OCI-LY7 (cell line): ENCODE data around the gene IGFALS. TPM values are rescaled to one million over a fixed set of nuclear protein-coding genes. Genes with fewer than 3 reads are reported as not detected.

Experiments
- BruUV-seq: library from RNA; stranded (reverse); fragments of 400-500 nt; replicated peaks from 2 replicates; lab custom pipeline; 2021; lab: Mats Ljungman, UMichigan
- CTCF ChIA-PET: fragments of 300-600 bp; sonication (Branson Sonifier 250); formaldehyde crosslinking; loops from one replicate; lab custom pipeline; 2022; ENCODE audit warnings: antibody characterized with exemption; ENCODE audit not compliant: unreplicated experiment; lab: Charles Lee
- POLR2A ChIA-PET: fragments of 300-600 bp; sonication (Branson Sonifier 250); formaldehyde crosslinking; loops from one replicate; lab custom pipeline; 2022; ENCODE audit warnings: antibody characterized with exemption; lab: Charles Lee
- DNase-seq: peaks from one replicate; pipeline ENCODE4 v3.0.0-alpha.2; 2015; ENCODE audit warnings: low spot score
- H2AFZ ChIP-seq: fragments of 200-600 bp; sonication (generic), shearing (Covaris generic); 2 replicates; pipeline ENCODE4 v1.6.1; 2014; ENCODE audit warnings: mild to moderate bottlenecking, antibody characterized with exemption, low read length, moderate library complexity
- H3K27ac ChIP-seq: fragments of 200-600 bp; sonication (generic); 2 replicates; pipeline ENCODE4 v1.5.1; 2014; ENCODE audit warnings: mixed run types, low read depth, mild to moderate bottlenecking, moderate library complexity, low read length, inconsistent platforms; ENCODE audit not compliant: poor library complexity, severe bottlenecking
- H3K36me3 ChIP-seq: fragments of 200-600 bp; sonication (generic); 2 replicates; pipeline ENCODE4 v1.6.1; 2014; ENCODE audit warnings: mild to moderate bottlenecking, antibody characterized with exemption, low read length, moderate library complexity, mixed read lengths; ENCODE audit not compliant: insufficient read depth
- H3K4me1 ChIP-seq: fragments of 200-600 bp; sonication (generic); 2 replicates; pipeline ENCODE4 v1.5.1; 2014; ENCODE audit warnings: mild to moderate bottlenecking, low read length; ENCODE audit not compliant: insufficient read depth, poor library complexity, severe bottlenecking
- H3K4me2 ChIP-seq: fragments of 200-600 bp; sonication (generic); 2 replicates; pipeline ENCODE4 v1.6.1; 2014; ENCODE audit warnings: mild to moderate bottlenecking, low read length
- H3K4me3 ChIP-seq: fragments of 200-600 bp; sonication (generic); 2 replicates; pipeline ENCODE4 v1.5.1; 2014; ENCODE audit warnings: mild to moderate bottlenecking, low read depth, low read length; ENCODE audit not compliant: poor library complexity, severe bottlenecking
- H3K79me2 ChIP-seq: fragments of 200-600 bp; sonication (generic); 2 replicates; pipeline ENCODE4 v1.6.1; 2016; ENCODE audit warnings: low read depth, mild to moderate bottlenecking, low read length, moderate library complexity, mixed read lengths; ENCODE audit not compliant: insufficient read depth
- H3K9me2 ChIP-seq: fragments of 200-600 bp; sonication (generic); 2 replicates; pipeline ENCODE4 v1.6.1; 2016; ENCODE audit warnings: mild to moderate bottlenecking, low read length, mixed read lengths; ENCODE audit not compliant: insufficient read depth
- H3K9me3 ChIP-seq: fragments of 200-600 bp; sonication (generic); 2 replicates; pipeline ENCODE4 v1.6.1; 2014; ENCODE audit warnings: mild to moderate bottlenecking, mixed run types, low read length, mixed read lengths
- H4K20me1 ChIP-seq: fragments of 200-600 bp; sonication (generic); 2 replicates; pipeline ENCODE4 v1.6.1; 2014; ENCODE audit warnings: mild to moderate bottlenecking, antibody characterized with exemption, low read length, moderate library complexity, mixed read lengths; ENCODE audit not compliant: insufficient read depth
- CTCF ChIP-seq: fragments of 200-600 bp; sonication (generic); conservative IDR thresholded peaks from 2 replicates; pipeline ENCODE4 v1.5.1; 2014; ENCODE audit warnings: mild to moderate bottlenecking, antibody characterized with exemption, low read length, moderate library complexity, mixed read lengths
- EZH2phosphoT487 ChIP-seq: fragments of 200-600 bp; sonication (generic); IDR thresholded peaks from 2 replicates; pipeline ENCODE4 v1.6.1; 2018; ENCODE audit warnings: low read depth, borderline replicate concordance, mild to moderate bottlenecking, mixed run types, antibody characterized with exemption, low read length, moderate library complexity, mixed read lengths
- intact Hi-C: fragments of 100-400 bp; cut with micrococcal nuclease; formaldehyde crosslinking; loops from one replicate; pipeline ENCODE4 v1.10.0; 2022; ENCODE audit not compliant: unreplicated experiment
- total RNA-seq, 2 experiments: library from RNA; depleted of rRNA in 1 of 2; stranded (reverse); fragments of >200 nt in 1 of 2; shearing (Covaris generic) in 1 of 2; gene quantifications; 2 replicates each; pipeline ENCODE4 v1.2.3, GENCODE V29; 2014 to 2022

IGFALS gene
- total RNA-seq, 2 experiments from 2014 or later: 0.13 TPM; not detected in 1

DNA sequence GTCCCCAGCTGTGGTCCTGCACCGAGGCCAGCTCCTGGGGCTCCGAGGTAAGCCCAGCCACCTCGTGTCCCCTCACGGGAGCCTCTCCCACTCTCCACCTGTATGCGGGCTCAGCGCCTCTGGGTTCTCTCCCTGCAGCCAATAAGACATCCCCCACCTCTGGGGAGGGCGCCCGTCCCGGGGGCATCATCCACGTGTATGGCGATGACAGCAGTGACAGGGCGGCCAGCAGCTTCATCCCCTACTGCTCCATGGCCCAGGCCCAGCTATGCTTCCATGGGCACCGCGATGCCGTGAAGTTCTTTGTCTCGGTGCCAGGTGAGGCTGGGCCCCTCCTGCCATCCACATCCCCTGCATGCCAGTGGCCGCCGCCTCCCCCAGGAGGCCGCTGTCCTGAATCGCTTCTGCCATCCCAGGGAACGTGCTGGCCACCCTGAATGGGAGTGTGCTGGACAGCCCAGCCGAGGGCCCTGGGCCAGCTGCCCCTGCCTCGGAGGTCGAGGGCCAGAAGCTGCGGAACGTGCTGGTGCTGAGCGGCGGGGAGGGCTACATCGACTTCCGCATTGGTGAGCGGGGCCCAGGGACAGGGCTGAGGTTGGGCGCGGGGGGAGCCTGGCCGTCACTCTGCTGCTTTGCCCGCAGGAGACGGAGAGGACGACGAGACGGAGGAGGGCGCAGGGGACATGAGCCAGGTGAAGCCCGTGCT, 25.3 kb downstream of the IGFALS start:
- Histone ChIP-seq H3K9me2 (no peaks in the 10 kb centered on the region), H3K4me3 (no peak overlapping the region), H2AFZ (no peak overlapping the region), H3K4me1 (peaks cover 10% of the 10 kb centered on the region), H3K36me3 (peaks cover 75% of the 10 kb centered on the region), H3K4me2 (no peak overlapping the region), H3K27ac (no peak overlapping the region), H3K9me3 (no peaks in the 10 kb centered on the region), H3K79me2 (peaks cover 12% of the 10 kb centered on the region; the same call in 1 of the 2 replicates), H4K20me1 (no peaks in the 10 kb centered on the region)
- CTCF ChIA-PET: no interaction called here
- POLR2A ChIA-PET: no interaction called here
- no peak for DNase-seq
- BruUV-seq: no TSS peak
- no peak for TF ChIP-seq EZH2phosphoT487
- no peak for TF ChIP-seq CTCF
- intact Hi-C loops: no loop called here

DNA sequence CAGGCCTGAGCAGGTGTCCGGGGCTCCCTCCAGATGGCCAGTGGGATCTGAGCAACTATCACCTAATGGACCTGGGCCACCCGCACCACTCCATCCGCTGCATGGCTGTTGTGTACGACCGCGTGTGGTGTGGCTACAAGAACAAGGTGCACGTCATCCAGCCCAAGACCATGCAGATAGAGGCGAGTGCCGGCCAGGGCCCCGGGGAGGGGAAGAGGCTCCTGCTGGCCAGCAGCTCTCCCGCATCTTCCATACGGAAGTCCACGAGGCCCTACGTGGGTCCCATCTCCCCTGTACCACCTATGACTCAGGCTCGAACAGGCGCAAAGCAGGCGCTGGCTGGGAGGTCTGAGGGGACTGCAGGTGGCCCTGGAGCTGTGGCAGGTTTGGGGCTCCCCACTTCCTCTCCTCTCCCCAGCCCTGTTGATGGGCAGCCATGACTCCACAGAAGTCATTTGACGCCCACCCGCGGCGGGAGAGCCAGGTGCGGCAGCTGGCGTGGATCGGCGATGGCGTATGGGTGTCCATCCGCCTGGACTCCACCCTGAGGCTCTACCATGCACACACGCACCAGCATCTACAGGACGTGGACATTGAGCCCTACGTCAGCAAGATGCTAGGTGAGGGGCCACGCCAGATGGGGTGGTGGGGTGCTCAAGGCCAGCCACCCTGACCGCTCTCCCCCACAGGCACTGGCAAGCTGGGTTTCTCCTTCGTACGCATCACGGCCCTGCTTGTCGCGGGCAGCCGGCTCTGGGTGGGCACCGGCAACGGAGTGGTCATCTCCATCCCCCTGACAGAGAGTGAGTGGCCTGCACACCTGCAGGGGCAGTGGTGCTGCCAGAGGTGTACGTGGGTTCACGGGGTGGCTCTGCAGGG, 26.1 kb downstream of the IGFALS start:
- Histone ChIP-seq H3K36me3 (peaks cover 70% of the 10 kb centered on the region), H3K79me2 (peaks cover 7% of the 10 kb centered on the region; the same call in 1 of the 2 replicates), H3K4me3 (no peak overlapping the region), H3K9me2 (no peaks in the 10 kb centered on the region), H4K20me1 (no peaks in the 10 kb centered on the region), H3K4me1 (peaks cover 10% of the 10 kb centered on the region), H2AFZ (no peak overlapping the region), H3K27ac (no peak overlapping the region), H3K9me3 (no peaks in the 10 kb centered on the region), H3K4me2 (no peak overlapping the region)
- no TSS peak for BruUV-seq
- ChIA-PET POLR2A (no interaction called here), CTCF (no interaction called here)
- intact Hi-C loops: no loop called here
- no peak for DNase-seq
- TF ChIP-seq EZH2phosphoT487 (no peak), CTCF (no peak)
